BJ (cell line): ENCODE measurements around the gene CD96. TPM values are rescaled to one million over a fixed set of nuclear protein-coding genes. Genes with fewer than 3 reads are reported as not detected.
"Not testable (repeated sequence)": the region's sequence is repeated elsewhere in the genome, so short reads cannot be mapped to it uniquely, and the experiment has no call there.

Source experiments
- CTCF ChIA-PET: fragments of 350-600 bp; formaldehyde crosslinking; extraction: SDS; loops from one replicate; lab custom pipeline; 2021; ENCODE audit warnings: antibody characterized with exemption, inconsistent platforms; lab: Yijun Ruan, JAX
- POLR2A ChIA-PET: fragments of 300-600 bp; sonication (Branson Sonifier 250); formaldehyde crosslinking; extraction: SDS; loops from one replicate; lab custom pipeline; 2021; ENCODE audit warnings: antibody characterized with exemption; lab: Charles Lee
- DNase-seq: peaks from one replicate; pipeline ENCODE4 v3.0.0-alpha.2; 2011; ENCODE audit warnings: low read depth
- H3K27me3 ChIP-seq: 2 replicates; pipeline ENCODE4 v1.6.0; 2011; ENCODE audit warnings: low read length; ENCODE audit not compliant: control insufficient read depth, insufficient read depth
- H3K36me3 ChIP-seq: 2 replicates; pipeline ENCODE4 v1.5.1; 2011; ENCODE audit warnings: low read length; ENCODE audit not compliant: control insufficient read depth, insufficient read depth
- H3K4me3 ChIP-seq: 2 replicates; pipeline ENCODE4 v1.5.1; 2011; ENCODE audit warnings: low read depth, mild to moderate bottlenecking, control low read depth, low read length
- CTCF ChIP-seq: IDR thresholded peaks from 2 replicates; pipeline ENCODE4 v1.5.1; 2011; ENCODE audit warnings: low read depth, mild to moderate bottlenecking, control low read depth, inconsistent platforms, low read length, moderate library complexity; ENCODE audit not compliant: insufficient read depth
- polyA plus RNA-seq: library from polyadenylated mRNA; depleted of rRNA; stranded (reverse); fragments of >200 nt; gene quantifications from 2 replicates; pipeline ENCODE4 v1.2.3, GENCODE V29; 2011

The CD96 gene
- polyA plus RNA-seq, 1 experiment = 0.06 TPM

DNA sequence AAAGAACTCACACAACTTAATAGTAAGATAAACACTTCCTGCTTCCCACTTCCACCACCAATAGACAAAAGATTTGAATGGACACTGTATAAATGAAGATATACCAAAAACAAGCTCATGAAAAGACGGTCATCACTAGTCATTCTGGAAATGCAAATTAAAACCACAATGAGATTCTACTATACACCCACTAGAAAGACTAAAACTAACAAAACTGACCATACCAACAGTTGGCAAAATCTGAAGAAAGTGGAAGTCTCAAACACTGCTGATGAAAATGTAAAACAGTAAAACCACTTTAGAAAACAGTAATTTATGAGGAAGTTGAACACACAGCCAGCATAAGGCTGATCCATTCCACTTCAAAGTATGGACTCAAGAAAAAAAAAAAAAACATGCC is 35.6 kb upstream of the CD96 start:
- ChIA-PET CTCF (no interaction called here), POLR2A (no interaction called here)
- TF ChIP-seq CTCF = no peak

DNA sequence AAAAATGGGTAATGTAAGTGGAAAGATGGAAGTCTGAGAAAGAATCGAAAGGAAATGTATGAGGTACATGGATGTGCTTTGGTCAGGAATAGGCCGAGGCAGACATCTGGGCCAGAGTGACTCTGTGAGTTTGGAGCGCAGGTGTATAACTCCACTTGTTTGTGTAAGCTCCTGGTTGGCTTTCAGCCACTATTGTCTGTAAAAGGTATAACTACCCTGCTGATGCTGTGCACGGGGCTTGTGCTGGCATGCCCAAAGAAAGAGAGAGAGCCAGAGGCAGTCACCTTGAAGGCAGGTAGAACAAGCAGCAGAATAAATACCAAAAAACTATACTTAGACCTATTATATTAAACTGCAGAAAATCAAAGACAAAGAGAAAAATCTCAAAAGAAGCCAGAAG is 32.7 kb upstream of the CD96 start:
- H3K36me3 ChIP-seq = no peaks in the 10 kb centered on the region
- TF ChIP-seq CTCF = no peak
- no peak overlapping the region for H3K4me3 ChIP-seq
- ChIA-PET POLR2A (no interaction called here), CTCF (no interaction called here)
- peaks cover 1% of the 10 kb centered on the region; the same call in 1 of the 2 replicates for H3K27me3 ChIP-seq
- DNase-seq = no peak

More for the DNA sequence above, 35.6 kb upstream of the CD96 start:
- H3K4me3 ChIP-seq = no peak overlapping the region
- no peaks in the 10 kb centered on the region; the same call in 1 of the 2 replicates for H3K27me3 ChIP-seq
- H3K36me3 ChIP-seq = no peaks in the 10 kb centered on the region
- no peak for DNase-seq

GRCh38 chr3:111517801-111518200 is 24.2 kb upstream of the CD96 start:
- Histone ChIP-seq H3K27me3 (peaks cover 3% of the 10 kb centered on the region; the same call in 1 of the 2 replicates), H3K36me3 (no peaks in the 10 kb centered on the region), H3K4me3 (no peak overlapping the region)
- TF ChIP-seq CTCF = no peak
- DNase-seq = peak; percentile 30
- ChIA-PET CTCF (no interaction called here), POLR2A (no interaction called here)

DNA sequence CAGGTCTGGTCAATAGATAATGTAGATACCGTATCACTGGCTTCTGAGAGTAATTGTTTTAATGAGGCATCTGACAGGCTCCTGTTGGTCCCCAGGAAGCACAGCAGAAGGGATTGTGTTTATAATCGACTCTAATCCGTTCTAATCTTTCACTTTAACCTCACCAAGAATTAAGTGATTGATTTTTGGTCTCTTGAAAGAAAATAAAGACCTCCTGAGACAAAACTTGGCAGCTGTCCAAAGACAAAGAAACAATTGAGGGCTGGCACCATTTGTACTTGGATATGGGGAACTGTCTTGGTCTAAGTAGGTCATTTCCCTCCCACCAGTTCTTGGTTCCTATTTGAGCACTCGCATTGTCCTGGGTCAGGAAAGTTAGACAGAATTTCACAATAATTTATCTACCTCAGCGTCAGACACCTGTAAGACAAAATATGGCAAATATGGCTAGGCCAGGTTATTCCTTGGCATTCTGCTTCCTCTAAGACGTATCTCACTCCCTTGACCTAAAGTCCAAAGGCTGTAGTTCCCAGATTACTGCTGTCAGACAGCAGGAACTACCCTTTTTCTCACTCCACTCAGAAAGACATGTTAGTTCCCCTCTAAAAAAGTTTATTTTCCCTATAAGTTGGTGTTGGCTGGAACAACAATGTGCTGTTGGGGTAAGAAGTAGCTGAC is 22.7 kb upstream of the CD96 start:
- ChIA-PET POLR2A (no interaction called here), CTCF (interaction anchor here (1.2 kb wide), 1 partner anchor 12 kb away, joined by 3 read pairs; no protein-coding TSS in a partner anchor)
- Histone ChIP-seq H3K4me3 (no peak overlapping the region), H3K27me3 (peaks cover 1% of the 10 kb centered on the region; the same call in 1 of the 2 replicates), H3K36me3 (no peaks in the 10 kb centered on the region)
- TF ChIP-seq CTCF = no peak
- DNase-seq = no peak

- H3K36me3 ChIP-seq = no peaks in the 10 kb centered on the region
- CTCF ChIA-PET = interaction anchor here (1.2 to 3.4 kb wide), 3 partner anchors 9 to 312 kb away, joined by 3 to 13 read pairs (median 11); no protein-coding TSS in a partner anchor
- H3K4me3 ChIP-seq = no peak overlapping the region
- POLR2A ChIA-PET = interaction anchor here (0.6 kb wide), 1 partner anchor 38 kb away, joined by 4 read pairs; no protein-coding TSS in a partner anchor
- no peak for TF ChIP-seq CTCF
- 0 out of 2 replicates have a peak, but pooled peaks cover 1% of the 10 kb centered on the region for H3K27me3 ChIP-seq
- peak; percentile 39 for DNase-seq
These were observed 20.1 kb upstream of the CD96 start for GRCh38 chr3:111521891-111522290.

GRCh38 chr3:111524486-111524885 is 17.5 kb upstream of the CD96 start:
- H3K27me3 ChIP-seq, POLR2A ChIA-PET, H3K4me3 ChIP-seq, H3K36me3 ChIP-seq, DNase-seq: not testable (repeated sequence)
- CTCF ChIA-PET = interaction anchor here (3.4 kb wide), 1 partner anchor 10 kb away, joined by 13 read pairs; no protein-coding TSS in a partner anchor
